HG03280 (cell line): ENCODE measurements around the gene GASK1B.

ENCODE experiments used
- ATAC-seq: cut with Tn5 transposase; IDR thresholded peaks from one replicate; pipeline ENCODE4 v1.9.1; 2021; ENCODE audit warnings: mild to moderate bottlenecking, moderate library complexity; ENCODE audit not compliant: unreplicated experiment

Gene GASK1B

GRCh38 chr4:158155656-158156356 lies 17.0 kb downstream of the GASK1B start:
- ATAC-seq, result no peak

DNA sequence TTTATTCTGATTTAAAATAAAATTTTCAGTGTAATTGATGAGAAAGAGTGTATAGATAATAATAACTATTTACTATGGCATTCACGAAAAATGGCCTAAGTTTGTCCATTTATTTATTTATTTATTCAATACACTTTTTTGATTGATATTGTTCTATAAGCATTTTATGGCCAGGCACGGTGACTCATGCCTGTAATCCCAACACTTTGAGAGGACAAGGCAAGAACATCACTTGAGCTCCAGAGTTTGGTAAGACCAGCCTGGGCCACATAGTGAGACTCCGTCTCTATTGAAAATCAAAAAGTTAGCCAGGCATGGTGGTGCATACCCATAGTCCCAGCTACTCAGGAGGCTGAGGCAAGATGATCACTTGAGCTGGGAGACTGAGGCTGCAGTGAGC lies 25.7 kb downstream of the GASK1B start:
- ATAC-seq, result no peak

GRCh38 chr4:158146736-158147135 lies 26.1 kb downstream of the GASK1B start:
- no peak for ATAC-seq

DNA sequence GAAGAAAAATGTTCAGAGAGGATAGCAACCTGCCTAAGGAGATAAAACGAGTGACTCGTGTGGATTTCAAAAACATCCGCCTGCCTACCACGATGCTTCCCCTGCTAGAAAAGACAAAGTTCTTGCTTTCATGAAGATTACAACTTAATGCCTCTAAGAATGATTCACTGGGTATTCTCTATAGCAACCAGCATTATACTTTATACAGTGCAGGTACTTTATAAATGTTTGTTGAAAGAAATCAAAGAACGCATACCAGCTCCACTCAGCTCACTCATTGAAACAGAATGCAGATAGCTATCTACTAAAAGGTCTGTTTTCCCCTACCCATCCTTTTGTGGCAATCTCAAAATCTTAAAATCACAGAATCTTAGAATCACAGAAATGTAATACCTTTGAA lies 33.7 kb downstream of the GASK1B start:
- ATAC-seq, result no peak

- ATAC-seq, result no peak
Observed at GRCh38 chr4:158134222-158134621, 38.6 kb downstream of the GASK1B start.

DNA sequence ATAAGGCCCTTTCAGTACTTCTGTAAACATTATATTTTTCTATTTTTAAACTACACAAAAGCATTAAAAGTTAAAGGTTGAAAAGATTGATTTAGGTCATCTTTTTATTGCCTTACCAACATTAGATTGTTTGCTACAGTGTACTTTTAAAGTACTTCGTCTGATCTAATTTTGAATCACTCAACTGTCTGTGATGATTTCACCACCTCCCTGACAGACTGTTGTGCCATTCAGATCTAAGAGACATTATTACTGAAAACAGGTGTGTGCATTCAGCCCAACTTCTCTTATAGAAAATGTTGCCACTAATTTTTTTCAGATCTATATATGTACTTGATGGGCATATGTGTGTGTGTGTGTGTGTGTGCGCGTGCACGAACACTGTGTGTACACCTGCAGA lies 39.3 kb downstream of the GASK1B start:
- ATAC-seq, result no peak

- no peak for ATAC-seq
Observed at GRCh38 chr4:158131027-158131426, 41.8 kb downstream of the GASK1B start.

- no peak for ATAC-seq
Observed at GRCh38 chr4:158130204-158130603, 42.6 kb downstream of the GASK1B start.

- no peak for ATAC-seq
Observed at GRCh38 chr4:158129694-158130093, 43.1 kb downstream of the GASK1B start.

GRCh38 chr4:158128540-158128939 lies 44.3 kb downstream of the GASK1B start:
- no peak for ATAC-seq

DNA sequence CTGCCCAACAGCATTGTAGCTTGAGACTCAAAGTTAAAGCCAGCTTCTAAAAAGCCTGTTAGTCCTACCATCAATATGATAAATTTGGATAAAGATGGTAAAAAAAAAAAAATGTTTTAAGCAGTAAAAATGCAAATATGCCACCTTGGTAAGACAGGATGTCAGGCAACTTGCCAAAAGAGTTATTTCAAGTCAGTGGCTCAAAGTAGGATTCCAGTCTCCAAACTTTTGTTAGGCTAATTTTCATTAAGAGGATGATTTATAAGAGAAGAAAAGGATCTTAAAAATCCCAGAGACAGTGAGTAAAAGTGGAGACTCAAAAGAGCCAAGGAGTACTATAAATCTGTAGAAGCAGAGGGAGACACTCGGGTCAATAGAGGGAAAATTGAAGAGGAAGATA lies 47.5 kb downstream of the GASK1B start:
- no peak for ATAC-seq
